NCI-H69 (cell line): ENCODE results near the gene SULT1E1.
"Not testable (repeated sequence)": the region's sequence is repeated elsewhere in the genome, so short reads cannot be mapped to it uniquely, and the experiment has no call there.

Experiments used
- DNase-seq: peaks from one replicate; lab custom pipeline; 2025; lab: John Stamatoyannopoulos, UW

SULT1E1 gene

DNA sequence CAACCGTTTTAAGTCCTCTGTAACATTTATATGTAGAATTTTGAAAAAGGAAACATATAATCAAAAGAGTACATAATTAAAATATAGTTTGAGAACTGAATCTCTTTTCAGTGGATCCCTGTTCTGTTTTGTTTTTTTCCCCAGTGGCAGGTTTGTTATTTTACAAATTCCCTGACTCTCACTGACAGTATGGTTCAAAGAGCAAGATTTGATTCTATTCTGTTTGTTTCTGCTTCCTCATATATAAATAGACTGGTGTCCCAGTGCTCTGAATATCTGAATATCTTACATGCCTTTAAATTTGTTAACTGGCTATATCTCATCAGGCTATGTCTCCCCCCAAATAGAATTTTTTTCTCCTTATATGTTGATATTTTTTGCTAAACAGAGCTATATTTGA is 16.6 kb downstream of the SULT1E1 start:
- no peak for DNase-seq

DNA sequence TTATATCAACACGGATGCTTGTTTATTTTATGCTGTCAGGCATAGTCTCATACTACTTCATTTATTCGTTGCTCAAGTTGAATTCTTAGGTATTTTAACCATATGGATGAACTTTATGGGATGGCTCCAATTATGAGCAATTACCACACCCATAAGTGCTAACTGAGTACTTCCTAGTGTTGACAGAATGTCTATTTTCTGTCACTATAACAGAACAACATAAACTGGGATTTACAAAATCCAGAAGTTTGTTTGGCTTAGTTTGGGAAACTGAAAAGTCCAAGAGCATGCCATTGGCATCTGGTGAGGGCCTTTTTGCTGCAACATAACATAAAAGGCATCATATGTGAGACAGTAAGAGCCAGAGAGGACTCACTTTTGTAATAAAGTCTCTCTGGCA is 21.0 kb downstream of the SULT1E1 start:
- peak; percentile 20 for DNase-seq

DNA sequence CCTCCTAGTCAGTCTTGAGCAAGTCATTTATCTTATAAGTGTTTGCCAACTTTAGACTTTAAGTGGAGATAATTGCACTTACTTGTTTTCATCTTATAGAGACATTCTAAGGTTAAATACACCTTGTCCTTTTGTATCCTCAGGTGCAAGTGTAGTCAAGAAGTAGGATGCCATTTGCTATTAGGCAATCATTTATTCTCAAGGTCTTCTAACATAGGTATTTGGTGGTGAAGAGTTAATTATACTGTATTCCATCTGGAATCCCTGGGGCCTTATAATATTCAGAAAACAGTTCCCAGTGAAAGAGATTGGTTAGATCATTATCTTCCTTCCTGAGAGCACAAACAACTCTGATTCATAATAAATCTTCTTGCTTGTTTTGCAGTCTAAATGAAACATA is 23.7 kb downstream of the SULT1E1 start:
- DNase-seq, result peak; percentile 77

DNA sequence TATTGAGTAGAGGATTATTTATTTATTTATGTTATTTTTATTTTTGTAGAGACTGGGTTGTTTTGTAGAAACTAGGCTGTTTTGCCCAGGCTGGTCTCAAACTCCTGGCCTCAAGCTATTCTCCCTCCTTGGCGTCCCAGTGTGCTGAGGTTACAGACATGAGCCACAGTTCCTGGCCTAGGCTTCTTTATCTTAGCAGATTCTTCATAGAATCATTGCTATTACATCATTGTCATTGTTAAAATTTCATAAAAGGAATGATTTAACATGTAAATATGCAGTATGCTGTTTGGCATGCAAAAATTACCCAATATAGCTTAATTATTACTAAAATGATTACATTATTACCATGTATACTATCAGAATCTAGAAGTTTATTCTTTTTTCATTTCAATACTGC is 24.2 kb downstream of the SULT1E1 start:
- DNase-seq, result no peak

DNA sequence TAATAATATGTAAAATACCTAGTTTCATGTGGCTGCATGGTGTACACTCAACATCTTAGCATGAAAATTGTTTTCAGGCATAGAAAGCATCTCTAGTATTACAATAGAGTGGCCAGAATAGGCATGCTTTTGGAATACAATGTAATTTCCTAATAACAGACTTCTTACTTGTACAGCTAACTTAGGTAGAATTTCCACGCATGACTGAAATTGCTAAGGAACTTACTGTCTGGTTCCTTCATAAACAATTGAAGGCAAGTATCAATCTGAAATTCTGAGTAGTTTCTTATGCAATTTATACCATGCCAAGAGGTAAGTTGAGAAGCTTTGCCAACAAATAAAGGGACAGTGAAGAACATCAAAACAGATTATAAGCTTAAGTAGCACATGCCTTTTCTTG is 26.7 kb downstream of the SULT1E1 start:
- peak; percentile 3 for DNase-seq

DNA sequence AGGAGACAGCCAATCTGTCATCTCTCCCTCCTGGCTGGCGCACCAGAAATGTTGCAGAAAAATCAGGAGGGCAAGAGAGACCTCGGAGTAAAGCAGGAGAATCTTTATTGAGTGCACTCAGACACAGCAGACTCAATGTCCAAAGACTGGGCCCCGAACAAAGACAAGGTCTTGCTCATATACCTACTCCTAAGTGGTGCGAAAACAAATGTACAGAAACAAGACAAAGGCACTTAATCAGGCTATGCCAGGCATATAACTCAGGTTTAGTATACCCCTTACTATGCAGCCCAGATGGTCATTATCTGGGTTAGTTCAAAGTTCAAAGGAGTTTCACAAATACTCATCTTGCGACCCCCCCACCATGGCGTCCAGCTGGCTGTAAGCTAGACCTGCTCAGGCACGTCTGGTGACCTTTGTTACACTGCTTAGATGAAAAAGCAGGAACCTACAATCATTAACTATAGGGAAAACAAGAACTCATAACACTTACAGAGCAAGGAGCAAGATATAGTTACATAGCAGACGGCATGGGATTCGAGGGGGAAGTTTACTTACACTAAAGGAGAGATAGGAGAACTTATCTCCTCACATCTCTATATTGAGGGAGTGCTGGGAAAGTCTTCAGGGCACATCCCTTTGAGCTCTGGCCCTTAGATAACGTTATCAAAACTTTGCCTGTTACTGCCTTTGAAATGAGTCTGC is 27.5 kb downstream of the SULT1E1 start:
- DNase-seq, result peak; percentile 92

DNA sequence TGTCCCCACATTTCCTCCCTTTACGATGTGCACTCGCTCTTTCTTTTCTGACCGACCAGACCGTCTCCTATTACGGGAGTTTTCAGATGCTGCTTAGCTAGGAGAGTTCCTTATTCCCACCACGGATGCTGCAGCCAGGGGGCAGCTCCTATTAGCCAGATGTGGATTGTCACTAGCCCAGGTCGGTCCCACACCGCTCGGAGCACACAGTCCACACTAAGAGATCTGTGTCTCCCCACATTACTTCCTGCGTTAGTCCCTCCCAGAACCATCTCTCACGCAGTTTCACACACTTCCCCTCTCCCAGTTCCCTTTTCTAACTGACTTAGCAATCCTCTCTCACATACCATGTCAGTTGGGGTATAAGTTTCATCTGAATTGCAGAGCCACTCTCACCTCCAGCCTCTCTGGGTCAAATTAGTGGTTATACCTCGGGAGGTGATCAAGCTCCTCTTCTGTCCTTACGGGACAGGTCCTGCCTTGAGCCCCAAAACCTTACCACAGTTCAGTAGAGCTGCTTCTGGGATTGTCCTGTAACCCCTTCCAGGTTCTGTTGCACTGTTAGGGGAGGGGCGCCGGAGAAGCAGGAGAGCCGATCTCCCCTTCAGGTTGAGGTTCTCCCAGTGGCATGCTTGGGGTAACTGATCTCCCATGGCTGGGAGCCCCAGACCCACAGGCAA is 28.2 kb downstream of the SULT1E1 start:
- DNase-seq, result peak; percentile 57

DNA sequence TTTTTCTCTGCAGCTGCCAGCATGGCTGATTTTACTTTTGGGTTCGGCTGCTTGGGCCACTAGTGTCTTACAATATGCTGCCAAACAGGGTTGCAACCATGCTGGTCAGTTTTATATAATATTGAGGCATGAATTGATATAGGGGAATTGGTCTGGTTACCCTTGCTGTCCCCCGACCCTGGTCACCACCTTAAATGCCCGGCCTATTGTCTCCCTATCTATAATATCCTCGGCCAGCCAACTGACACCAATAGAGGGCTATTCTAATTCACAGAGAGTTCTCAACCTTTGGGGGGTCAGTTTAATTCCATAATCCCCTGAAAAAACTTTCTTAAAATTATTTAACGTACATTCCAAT is 28.7 kb downstream of the SULT1E1 start:
- no peak for DNase-seq

DNA sequence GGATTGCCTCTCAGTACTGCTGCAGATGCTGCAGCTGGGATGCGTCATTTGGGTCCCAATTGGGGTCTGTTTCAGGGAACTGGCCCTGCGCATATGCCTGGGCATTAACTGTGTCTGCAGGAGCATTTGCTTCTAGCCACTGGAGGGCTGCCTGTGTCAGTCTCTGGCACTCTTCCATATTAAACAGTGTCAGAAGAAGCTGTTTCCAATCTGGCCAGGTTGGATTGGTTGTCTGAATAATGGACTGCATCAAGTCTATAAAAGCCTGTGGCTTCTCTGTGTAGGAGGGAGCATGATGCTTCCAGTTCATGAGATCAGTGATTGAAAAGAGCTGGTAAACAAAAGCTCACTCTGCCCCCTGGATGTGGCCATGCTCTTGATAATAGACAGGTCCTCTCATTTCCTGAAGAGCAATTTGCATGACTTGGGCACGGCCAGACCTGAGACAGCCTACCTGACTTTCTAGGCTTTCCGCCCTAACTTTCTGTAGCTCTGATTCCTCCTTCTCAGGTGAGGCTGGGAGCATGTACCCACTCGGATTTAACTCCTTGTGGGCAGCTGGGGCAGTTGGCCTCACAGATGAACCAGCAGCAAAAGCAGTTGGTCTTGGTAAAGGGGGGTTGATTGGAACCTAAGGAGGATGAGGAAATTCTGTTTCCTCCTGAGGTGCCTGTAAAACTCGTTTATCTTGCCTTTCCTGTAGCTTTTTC is 29.2 kb downstream of the SULT1E1 start:
- DNase-seq, result peak; percentile 95

DNA sequence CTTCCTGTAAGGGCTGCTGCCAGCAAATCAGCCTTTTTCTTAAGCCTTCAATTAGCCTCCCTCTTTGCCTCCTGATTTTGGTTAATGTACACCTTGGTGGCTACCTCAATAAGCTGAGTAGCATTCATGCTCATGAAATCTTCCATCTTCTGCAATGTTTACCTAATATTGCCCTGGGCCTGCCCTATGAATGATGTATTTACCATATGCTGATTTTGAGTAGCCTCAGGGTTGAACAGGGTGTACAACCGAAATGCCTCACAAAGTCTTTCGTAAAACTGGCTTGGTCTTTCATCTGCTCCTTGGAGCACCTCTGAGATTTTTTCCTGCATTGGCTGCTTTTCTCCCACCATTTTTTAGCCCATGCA is 29.8 kb downstream of the SULT1E1 start:
- peak; percentile 82 for DNase-seq

DNA sequence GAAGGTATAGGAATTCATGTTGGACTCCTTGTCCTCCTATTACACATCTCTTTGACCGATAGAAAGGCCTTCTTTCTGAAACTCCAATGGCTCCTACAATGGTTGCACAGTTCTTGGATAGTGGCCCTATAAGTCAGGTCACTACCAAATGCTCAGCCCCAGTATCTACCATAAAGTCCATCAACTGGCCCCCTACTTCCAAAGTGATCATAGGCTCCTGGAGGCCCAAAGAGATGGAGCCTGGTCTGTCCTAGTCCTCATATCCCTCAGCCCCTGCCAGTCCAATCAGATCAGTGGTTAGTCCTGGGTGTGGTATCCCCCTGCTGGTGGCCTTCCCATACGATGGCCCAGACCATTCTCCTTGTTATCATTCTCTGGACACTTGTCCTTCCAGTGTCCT is 30.3 kb downstream of the SULT1E1 start:
- DNase-seq, result no peak

DNA sequence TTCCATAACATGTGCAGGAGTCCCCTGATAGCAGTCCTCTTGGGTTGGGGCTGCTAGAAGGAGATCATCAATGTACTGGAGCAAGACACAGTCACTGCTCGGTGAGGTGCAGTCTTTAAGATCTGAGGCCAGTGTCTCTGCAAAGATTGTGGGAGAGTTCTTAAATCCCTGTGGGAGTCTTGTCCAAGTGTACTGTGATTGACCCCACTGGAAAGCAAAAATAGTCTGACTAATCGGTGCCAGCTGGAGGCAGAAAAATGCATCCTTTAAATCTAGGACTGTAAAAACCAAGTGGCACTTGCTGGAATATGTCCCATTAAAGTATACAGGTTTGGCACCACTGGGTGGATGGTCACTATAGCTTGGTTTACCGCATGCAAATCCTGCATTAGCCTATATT is 31.1 kb downstream of the SULT1E1 start:
- DNase-seq, result peak; percentile 19

DNA sequence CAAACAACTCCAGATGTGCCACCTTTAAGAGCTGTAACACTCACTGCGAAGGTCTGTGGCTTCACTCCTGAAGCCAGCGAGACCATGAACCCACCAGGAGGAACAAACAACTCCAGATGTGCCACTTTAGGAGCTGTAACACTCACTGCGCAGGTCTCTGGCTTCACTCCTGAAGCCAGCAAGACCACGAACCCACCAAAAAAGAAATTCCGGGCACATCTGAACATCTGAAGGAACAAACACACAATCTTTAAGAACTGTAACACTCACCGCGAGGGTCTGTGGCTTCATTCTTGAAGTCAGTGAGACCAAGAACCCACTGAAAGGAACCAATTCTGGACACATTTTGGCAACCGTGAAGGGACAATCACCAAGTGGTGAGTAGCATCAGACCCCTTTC is 34.9 kb downstream of the SULT1E1 start:
- not testable (repeated sequence) for DNase-seq

DNA sequence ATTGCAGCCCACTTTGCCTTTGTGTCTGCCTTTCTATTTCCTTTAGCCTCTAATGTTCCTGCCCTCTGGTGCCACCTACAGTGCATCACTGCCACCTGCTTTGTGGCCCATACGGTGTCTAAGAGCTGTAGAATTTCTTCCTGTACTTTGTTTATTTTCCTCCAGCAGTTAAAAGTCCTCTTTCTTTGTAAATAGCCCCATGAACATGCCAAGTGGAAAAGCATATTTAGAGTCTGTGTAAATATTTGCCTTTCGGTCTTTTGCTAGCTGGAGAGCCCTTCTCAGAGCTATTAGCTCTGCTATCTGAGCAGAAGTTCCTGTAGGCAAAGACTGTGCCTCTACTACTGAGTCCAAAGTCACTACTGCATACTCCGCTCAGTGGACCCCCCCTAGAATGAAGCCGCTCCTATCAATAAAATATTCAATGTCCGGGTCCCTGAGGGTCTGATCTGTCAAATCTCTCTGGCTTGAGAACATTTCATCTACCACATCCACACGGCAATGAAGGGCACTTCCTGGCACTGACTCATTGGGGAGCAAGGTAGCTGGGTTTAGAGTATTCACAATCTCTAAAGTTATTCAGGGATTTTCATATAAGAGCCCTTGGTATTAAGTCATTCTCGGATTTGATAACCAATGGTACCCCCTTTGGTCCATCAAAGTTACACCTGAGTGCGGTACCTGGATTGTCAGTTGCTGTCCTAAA is 36.3 kb downstream of the SULT1E1 start:
- DNase-seq, result peak; percentile 87

DNA sequence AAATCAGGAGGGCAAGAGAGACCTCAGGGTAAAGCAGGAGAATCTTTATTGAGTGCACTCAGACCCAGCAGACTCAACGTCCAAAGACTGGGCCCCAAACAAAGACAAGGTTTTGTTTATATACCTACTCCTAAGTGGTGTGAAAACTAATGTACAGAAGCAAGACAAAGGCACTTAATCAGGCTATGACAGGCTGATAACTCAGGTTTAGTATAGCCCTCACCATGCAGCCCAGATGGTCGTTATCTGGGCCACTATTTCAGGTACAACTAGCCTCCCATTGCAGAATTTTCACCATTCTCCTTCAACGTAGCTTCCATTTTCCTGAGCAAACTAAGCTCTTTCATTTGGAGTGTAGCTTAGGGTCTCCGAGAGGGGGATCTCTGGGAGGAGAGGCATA is 36.9 kb downstream of the SULT1E1 start:
- peak; percentile 65 for DNase-seq

DNA sequence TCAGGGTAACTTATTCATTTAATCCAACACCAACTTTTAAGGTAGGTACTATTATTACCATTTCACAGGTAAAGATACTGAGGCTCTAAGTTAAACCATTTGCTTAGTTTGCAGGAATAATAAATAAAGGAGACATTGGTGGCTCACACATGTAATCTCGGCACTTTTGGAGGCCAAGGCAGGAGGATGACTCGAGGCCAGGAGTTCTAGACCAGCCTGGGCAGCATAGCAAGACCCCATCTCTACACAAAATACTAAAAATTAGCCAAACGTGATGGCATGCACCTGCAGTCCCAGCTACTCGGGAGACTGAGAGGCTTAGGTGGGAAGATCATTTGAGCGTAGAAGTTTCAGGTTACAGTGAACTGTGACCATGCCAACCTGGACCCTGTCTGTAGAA is 37.7 kb downstream of the SULT1E1 start:
- DNase-seq, result no peak

DNA sequence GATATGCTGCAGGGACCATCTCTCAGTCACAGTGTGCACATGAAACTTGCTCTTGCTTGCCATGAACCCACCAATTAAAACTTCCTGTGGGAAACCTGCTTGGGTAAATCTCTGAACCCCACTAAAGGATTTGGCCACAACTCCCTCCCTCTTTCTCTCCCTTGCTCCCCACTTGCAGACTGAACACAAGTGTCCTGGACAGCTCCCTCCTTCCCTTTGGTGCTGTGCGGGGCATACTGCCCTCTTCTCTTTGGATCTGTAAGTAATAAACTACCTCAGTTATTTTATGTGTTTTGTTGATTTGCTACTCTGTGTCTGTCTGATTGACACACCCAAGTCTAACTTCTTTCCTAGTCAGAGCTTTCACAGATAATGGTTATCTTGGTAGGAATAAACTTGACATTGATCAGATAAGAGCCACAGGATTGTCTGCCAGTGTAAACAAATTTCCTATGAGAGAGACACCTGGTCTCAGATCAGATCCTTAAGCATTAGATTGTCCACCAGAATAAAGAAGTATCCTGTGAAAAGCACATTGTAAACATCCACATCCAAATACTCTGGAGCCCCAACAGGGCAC is 41.8 kb downstream of the SULT1E1 start:
- no peak for DNase-seq

DNA sequence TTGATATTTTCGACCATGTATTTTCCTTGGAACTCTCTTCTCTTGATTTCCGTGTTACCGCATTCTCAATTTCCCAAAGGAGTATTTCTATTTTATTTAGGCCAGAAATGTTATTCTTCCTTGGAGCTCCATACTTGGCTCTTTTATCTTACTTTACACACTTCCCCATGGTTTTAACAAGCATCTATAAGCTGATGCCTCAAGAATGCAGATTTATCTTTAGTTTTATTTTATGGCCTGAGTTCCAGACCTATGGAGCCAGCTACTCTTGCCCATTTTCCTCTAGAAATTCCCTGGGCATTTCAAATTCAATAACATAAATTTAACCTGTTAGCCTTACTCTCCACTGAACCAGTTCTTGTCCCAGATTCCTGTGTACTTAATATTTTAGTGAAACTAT is 43.7 kb downstream of the SULT1E1 start:
- DNase-seq, result no peak

DNA sequence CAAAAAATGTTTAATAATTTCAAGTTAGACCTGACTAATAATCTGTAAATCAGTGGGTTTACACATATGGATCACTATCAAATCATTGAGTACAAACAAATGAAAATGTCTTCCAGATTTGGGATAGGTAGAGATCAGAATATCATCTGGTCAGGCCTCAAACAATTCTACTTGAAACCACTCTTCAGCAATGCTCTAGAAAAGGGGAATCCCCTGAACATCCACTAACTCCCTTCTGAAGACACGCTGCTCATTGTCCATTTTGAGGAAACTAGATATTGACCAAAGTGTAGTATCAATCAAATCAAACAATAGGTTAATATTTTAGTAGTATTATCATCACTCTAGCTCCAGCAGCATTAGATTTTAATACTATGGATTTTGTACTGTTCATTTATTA is 46.3 kb downstream of the SULT1E1 start:
- DNase-seq, result no peak

DNA sequence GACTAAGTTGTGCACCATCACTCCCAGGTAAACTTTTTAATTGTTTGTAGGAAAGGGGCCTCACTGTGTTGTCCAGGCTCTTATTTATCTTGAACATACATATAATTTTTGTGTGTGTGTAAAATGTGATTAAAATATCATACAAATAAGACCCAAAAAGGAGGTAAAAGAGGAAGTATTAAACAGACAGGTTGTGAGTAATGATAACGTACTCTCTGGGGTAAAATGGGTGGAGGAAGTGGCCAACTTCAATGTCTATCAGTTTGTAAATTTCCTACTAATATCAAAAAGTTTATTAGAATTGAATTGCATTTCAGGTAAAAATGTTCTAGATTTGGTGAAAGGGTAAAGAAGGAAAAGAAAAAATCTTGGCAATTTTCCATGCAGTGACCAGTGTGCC is 48.8 kb downstream of the SULT1E1 start:
- DNase-seq, result no peak

DNA sequence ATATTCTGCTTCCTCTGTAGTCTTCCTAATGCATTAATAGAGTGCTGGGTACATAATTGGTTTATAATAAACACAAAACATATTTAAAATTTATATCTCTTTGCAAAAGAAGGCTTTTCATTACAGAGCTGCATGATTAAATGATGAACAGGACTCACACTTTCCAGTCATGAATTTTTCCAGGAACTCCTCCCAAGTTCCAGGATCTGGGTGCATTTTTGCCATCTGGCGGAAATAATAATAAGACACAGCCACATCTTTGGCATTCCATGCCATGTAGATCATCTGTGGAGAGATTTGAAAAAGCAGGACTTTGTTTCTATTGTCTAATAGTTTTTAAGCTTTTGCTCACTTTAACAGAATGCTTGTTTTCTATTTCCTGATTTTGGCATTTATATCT is 59.3 kb downstream of the SULT1E1 start:
- no peak for DNase-seq

DNA sequence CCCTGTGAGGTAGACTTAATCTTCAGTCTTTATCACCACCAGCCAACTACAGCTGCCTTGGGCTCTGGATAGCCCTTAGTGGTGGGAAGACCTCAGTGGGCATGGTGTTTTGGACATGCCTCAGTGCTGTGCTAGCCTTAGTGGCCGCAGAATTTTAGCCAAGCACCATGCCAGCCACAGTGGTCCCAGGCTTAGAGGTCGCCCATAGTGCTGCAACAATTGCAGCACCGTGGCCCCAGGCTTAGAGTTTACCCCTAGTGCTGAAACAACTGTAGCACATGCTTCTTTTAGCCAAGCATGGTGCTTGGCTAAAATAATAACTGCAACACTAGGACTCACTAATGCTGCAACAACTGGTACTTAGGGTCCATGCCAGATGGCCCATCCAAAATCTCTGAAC is 60.6 kb downstream of the SULT1E1 start:
- DNase-seq, result no peak
